SK-N-MC (cell line): ENCODE results near the gene PRMT3.

Experiments used
- EZH2 ChIP-seq: fragments of 200-600 bp; sonication (generic); IDR thresholded peaks from one replicate; pipeline ENCODE4 v1.6.1; 2017; ENCODE audit warnings: antibody characterized with exemption
- FOXP2 ChIP-seq: optimal IDR thresholded peaks from 2 replicates; pipeline ENCODE3; 2011; ENCODE audit warnings: mild to moderate bottlenecking, moderate library complexity; ENCODE audit not compliant: insufficient read depth; ENCODE audit errors: extremely low read length, control extremely low read depth
- POLR2AphosphoS5 ChIP-seq: IDR thresholded peaks from 2 replicates; pipeline ENCODE4 v1.6.1; 2012; ENCODE audit warnings: mild to moderate bottlenecking, low read depth, low read length, borderline replicate concordance

- no peak for TF ChIP-seq EZH2
- TF ChIP-seq POLR2AphosphoS5, result peak; percentile 88
- no peak for TF ChIP-seq FOXP2
Observed at GRCh38 chr11:20387261-20388095, at the start of gene PRMT3.
